ENCODE data around the gene LFNG.
"Not testable (repeated sequence)": the region's sequence is repeated elsewhere in the genome, so short reads cannot be mapped to it uniquely, and the experiment has no call there.

The LFNG gene

GRCh38 chr7:2555121-2556052 is 35.8 kb downstream of the LFNG start, which contains the start of gene BRAT1:
Gene BRAT1, minus strand, starts transcription at chr7:2555524. Its CDS starts 1,093 bp downstream, at chr7:2554431.
- peak within 1 kb of the TSS; percentile 99 for H3K27ac Mint-ChIP-seq
- TF ChIP-seq CTCF (IDR thresholded peaks at IDR 0.05): peak; percentile 38
- H3K9me3 Mint-ChIP-seq: no peaks in the 10 kb centered on the region
- H3K4me1 Mint-ChIP-seq: peaks cover 33% of the 10 kb centered on the region
- peaks cover 4% of the 10 kb centered on the region for H3K27me3 Mint-ChIP-seq (ENCODE audit: low read depth, poor library complexity)
- H3K36me3 Mint-ChIP-seq (ENCODE audit: low read depth): peaks cover 22% of the 10 kb centered on the region
- DNase-seq: peak; percentile 99
- peak within 1 kb of the TSS; percentile 85 for H3K4me3 Mint-ChIP-seq

- H3K4me1 Mint-ChIP-seq: peaks cover 25% of the 10 kb centered on the region
- no peak for TF ChIP-seq CTCF (IDR thresholded peaks at IDR 0.05)
- peaks cover 10% of the 10 kb centered on the region for H3K36me3 Mint-ChIP-seq (ENCODE audit: low read depth)
- H3K9me3 Mint-ChIP-seq: no peaks in the 10 kb centered on the region
- H3K27ac Mint-ChIP-seq: no peak within 1 kb of the TSS
- H3K4me3 Mint-ChIP-seq: peak within 1 kb of the TSS; percentile 79
- H3K27me3 Mint-ChIP-seq (ENCODE audit: low read depth, poor library complexity): peaks cover 4% of the 10 kb centered on the region
- DNase-seq: peak; percentile 99
Measured at GRCh38 chr7:2558629-2559282, 39.2 kb downstream of the LFNG start, which contains the start of gene IQCE. Gene IQCE, plus strand, starts transcription at chr7:2558979. Its CDS starts 203 bp downstream, at chr7:2559182.

GRCh38 chr7:2559283-2559950 is 39.8 kb downstream of the LFNG start:
- TF ChIP-seq CTCF (IDR thresholded peaks at IDR 0.05): no peak
- H3K36me3 Mint-ChIP-seq (ENCODE audit: low read depth): peaks cover 6% of the 10 kb centered on the region
- H3K9me3 Mint-ChIP-seq: no peaks in the 10 kb centered on the region
- H3K4me3 Mint-ChIP-seq: peak overlapping the region; percentile 79
- H3K27me3 Mint-ChIP-seq (ENCODE audit: low read depth, poor library complexity): peaks cover 4% of the 10 kb centered on the region
- H3K4me1 Mint-ChIP-seq: peaks cover 18% of the 10 kb centered on the region
- H3K27ac Mint-ChIP-seq: no peak overlapping the region
- no peak for DNase-seq

GRCh38 chr7:2563955-2564354 is 44.4 kb downstream of the LFNG start:
- Mint-ChIP-seq H3K4me1 (peaks cover 30% of the 10 kb centered on the region), H3K36me3 (ENCODE audit: low read depth) (peaks cover 15% of the 10 kb centered on the region)
- H3K9me3 Mint-ChIP-seq; H3K27me3 Mint-ChIP-seq (ENCODE audit: low read depth, poor library complexity); H3K27ac Mint-ChIP-seq; DNase-seq; H3K4me3 Mint-ChIP-seq: not testable (repeated sequence)

- TF ChIP-seq CTCF (IDR thresholded peaks at IDR 0.05): no peak
- H3K4me3 Mint-ChIP-seq: no peak overlapping the region
- peaks cover under 1% of the 10 kb centered on the region for H3K27me3 Mint-ChIP-seq (ENCODE audit: low read depth, poor library complexity)
- peaks cover 37% of the 10 kb centered on the region for H3K4me1 Mint-ChIP-seq
- H3K9me3 Mint-ChIP-seq: no peaks in the 10 kb centered on the region
- no peak for DNase-seq
- peak overlapping the region; percentile 11 for H3K27ac Mint-ChIP-seq
- peaks cover 15% of the 10 kb centered on the region for H3K36me3 Mint-ChIP-seq (ENCODE audit: low read depth)
Measured at GRCh38 chr7:2564970-2565540, 45.5 kb downstream of the LFNG start.

Measured in nephron progenitor cell (in vitro differentiated cells).